Tibial nerve (tissue), 4 donors: Measurements from ENCODE around the gene RUNDC3A.

Experiments
- CTCF ChIP-seq, 5 experiments: fragments of 200-600 bp in 3 of 5; fragments of 450-650 bp in 2 of 5; sonication (generic) in 3 of 5; IDR thresholded peaks; one replicate each; pipeline ENCODE4 v1.5.1; 2016 to 2019; ENCODE audit warnings: antibody characterized with exemption in 5 of 5, mild to moderate bottlenecking in 3 of 5, moderate library complexity in 2 of 5
- EP300 ChIP-seq, 2 donors: sonication (generic); formaldehyde crosslinking; IDR thresholded peaks; one replicate each; pipeline ENCODE4 v1.6.1; 2017; ENCODE audit warnings: antibody characterized with exemption in 2 of 2, mild to moderate bottlenecking in 1 of 2

GRCh38 chr17:44334315-44334714 is 25.9 kb downstream of the RUNDC3A start:
- TF ChIP-seq CTCF (IDR thresholded peaks at IDR 0.05) (no peak), EP300 (IDR thresholded peaks at IDR 0.05) (no peak)
